HL-60 (cell line): Measurements from ENCODE around the gene IQGAP2.

ENCODE experiments used
- CTCF ChIP-seq: IDR thresholded peaks from one replicate; pipeline ENCODE4 v1.5.1; 2011; ENCODE audit warnings: low read length, control low read depth, inconsistent platforms; ENCODE audit not compliant: insufficient read depth
- TF ChIP-seq, protein P1 (sequence below): IDR thresholded peaks from 2 replicates; pipeline ENCODE4 v1.6.1; 2012; ENCODE audit warnings: low read depth; ENCODE audit not compliant: insufficient replicate concordance

- TF ChIP-seq, protein P1, sequence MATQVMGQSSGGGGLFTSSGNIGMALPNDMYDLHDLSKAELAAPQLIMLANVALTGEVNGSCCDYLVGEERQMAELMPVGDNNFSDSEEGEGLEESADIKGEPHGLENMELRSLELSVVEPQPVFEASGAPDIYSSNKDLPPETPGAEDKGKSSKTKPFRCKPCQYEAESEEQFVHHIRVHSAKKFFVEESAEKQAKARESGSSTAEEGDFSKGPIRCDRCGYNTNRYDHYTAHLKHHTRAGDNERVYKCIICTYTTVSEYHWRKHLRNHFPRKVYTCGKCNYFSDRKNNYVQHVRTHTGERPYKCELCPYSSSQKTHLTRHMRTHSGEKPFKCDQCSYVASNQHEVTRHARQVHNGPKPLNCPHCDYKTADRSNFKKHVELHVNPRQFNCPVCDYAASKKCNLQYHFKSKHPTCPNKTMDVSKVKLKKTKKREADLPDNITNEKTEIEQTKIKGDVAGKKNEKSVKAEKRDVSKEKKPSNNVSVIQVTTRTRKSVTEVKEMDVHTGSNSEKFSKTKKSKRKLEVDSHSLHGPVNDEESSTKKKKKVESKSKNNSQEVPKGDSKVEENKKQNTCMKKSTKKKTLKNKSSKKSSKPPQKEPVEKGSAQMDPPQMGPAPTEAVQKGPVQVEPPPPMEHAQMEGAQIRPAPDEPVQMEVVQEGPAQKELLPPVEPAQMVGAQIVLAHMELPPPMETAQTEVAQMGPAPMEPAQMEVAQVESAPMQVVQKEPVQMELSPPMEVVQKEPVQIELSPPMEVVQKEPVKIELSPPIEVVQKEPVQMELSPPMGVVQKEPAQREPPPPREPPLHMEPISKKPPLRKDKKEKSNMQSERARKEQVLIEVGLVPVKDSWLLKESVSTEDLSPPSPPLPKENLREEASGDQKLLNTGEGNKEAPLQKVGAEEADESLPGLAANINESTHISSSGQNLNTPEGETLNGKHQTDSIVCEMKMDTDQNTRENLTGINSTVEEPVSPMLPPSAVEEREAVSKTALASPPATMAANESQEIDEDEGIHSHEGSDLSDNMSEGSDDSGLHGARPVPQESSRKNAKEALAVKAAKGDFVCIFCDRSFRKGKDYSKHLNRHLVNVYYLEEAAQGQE: no peak
- TF ChIP-seq CTCF: no peak
These were observed 315.3 kb downstream of the IQGAP2 start for GRCh38 chr5:76718381-76718832.
